Common myeloid progenitor, CD34-positive (primary cell): ENCODE results near the gene PREB.

ENCODE experiments used
- CTCF ChIA-PET: fragments of 350-600 bp; sonication (Branson Sonifier 250); formaldehyde crosslinking; loops from one replicate; lab custom pipeline; 2021; ENCODE audit warnings: antibody characterized with exemption; lab: Charles Lee
- POLR2A ChIA-PET: fragments of 350-600 bp; sonication (Branson Sonifier 250); formaldehyde crosslinking; loops from one replicate; lab custom pipeline; 2021; ENCODE audit warnings: antibody characterized with exemption; lab: Charles Lee
- DNase-seq, 3 donors: peaks; one replicate each; pipeline versions ENCODE4 v3.0.0 to v3.0.0-alpha.2; 2013
- H3K27ac ChIP-seq, 2 experiments: 1 replicate in 1 of 2; 2 replicates in 1 of 2; pipeline ENCODE4 v1.7.0; 2013; ENCODE audit warnings: inconsistent platforms in 2 of 2, low read length in 2 of 2, mild to moderate bottlenecking in 2 of 2, low read depth in 1 of 2, moderate library complexity in 1 of 2; ENCODE audit not compliant: severe bottlenecking in 2 of 2, insufficient read depth in 1 of 2, poor library complexity in 1 of 2
- H3K27me3 ChIP-seq, 5 experiments: replicated peaks in 2 of 5; 1 replicate in 3 of 5; 2 replicates in 2 of 5; pipeline versions ENCODE4 v1.6.1 to v1.7.0; 2013; ENCODE audit warnings: low read length in 4 of 5, mild to moderate bottlenecking in 2 of 5, moderate library complexity in 2 of 5, inconsistent platforms in 1 of 5; ENCODE audit not compliant: insufficient read depth in 5 of 5, control insufficient read depth in 4 of 5
- H3K36me3 ChIP-seq, 4 experiments: 1 replicate in 2 of 4; 2 replicates in 2 of 4; pipeline versions ENCODE4 v1.6.1 to v1.7.0; 2013; ENCODE audit warnings: low read length in 3 of 4, control low read depth in 1 of 4, mild to moderate bottlenecking in 1 of 4; ENCODE audit not compliant: control insufficient read depth in 4 of 4, insufficient read depth in 4 of 4
- H3K4me1 ChIP-seq, 4 experiments: 1 replicate in 3 of 4; 2 replicates in 1 of 4; pipeline versions ENCODE4 v1.6.1 to v1.7.1; 2013; ENCODE audit warnings: low read length in 3 of 4, mild to moderate bottlenecking in 3 of 4, control low read depth in 1 of 4, inconsistent platforms in 1 of 4, moderate library complexity in 1 of 4; ENCODE audit not compliant: control insufficient read depth in 4 of 4, insufficient read depth in 4 of 4; ENCODE audit errors: control extremely low read depth in 1 of 4
- H3K4me3 ChIP-seq, 7 experiments: 1 replicate in 4 of 7; 2 replicates in 3 of 7; pipeline versions ENCODE4 v1.5.1 to v1.7.0; 2013; ENCODE audit warnings: mild to moderate bottlenecking in 7 of 7, low read length in 6 of 7, moderate library complexity in 6 of 7, inconsistent platforms in 2 of 7, low read depth in 2 of 7, control low read depth in 1 of 7; ENCODE audit not compliant: insufficient read depth in 4 of 7, control insufficient read depth in 1 of 7; ENCODE audit errors: extremely low read depth in 1 of 7
- H3K9me3 ChIP-seq, 5 experiments: 1 replicate in 4 of 5; 2 replicates in 1 of 5; pipeline versions ENCODE4 v1.6.1 to v1.7.1; 2013; ENCODE audit warnings: low read length in 4 of 5, mild to moderate bottlenecking in 2 of 5, inconsistent platforms in 1 of 5, low read depth in 1 of 5, moderate library complexity in 1 of 5; ENCODE audit not compliant: control insufficient read depth in 4 of 5, insufficient read depth in 2 of 5; ENCODE audit errors: control extremely low read depth in 1 of 5
- WGBS: methylation state at CpG from one replicate; pipeline ENCODE4 v1.1.5; 2013; ENCODE audit not compliant: insufficient coverage; 5-methylcytosine and 5-hydroxymethylcytosine counted together

Gene PREB

GRCh38 chr2:27127883-27128667 is 6.4 kb downstream of the PREB start:
- H3K9me3 ChIP-seq: no peaks in the 10 kb centered on the region
- H3K4me3 ChIP-seq: no peak overlapping the region
- WGBS: 93% methylated on average over 7 of the region's 9 CpGs
- POLR2A ChIA-PET: no interaction called here
- H3K27ac ChIP-seq: no peak overlapping the region
- peaks cover 0 to 13% (median 11%) of the 10 kb centered on the region in 4 experiments for H3K4me1 ChIP-seq
- no peak for DNase-seq
- H3K36me3 ChIP-seq: peaks cover 2 to 39% (median 31%) of the 10 kb centered on the region in 4 experiments
- H3K27me3 ChIP-seq: peaks cover 0 to 2% (median 0%) of the 10 kb centered on the region in 5 experiments
- CTCF ChIA-PET: interaction anchor here (1.0 kb wide), 1 partner anchor 17 kb away, joined by 3 read pairs; no protein-coding TSS in a partner anchor

GRCh38 chr2:27126252-27126710 is 8.2 kb downstream of the PREB start:
- ChIA-PET CTCF (no interaction called here), POLR2A (interaction anchor here (0.6 kb wide), 1 partner anchor 29 kb away, joined by 3 read pairs; no protein-coding TSS in a partner anchor)
- Histone ChIP-seq H3K4me1 (peaks cover 0 to 19% (median 14%) of the 10 kb centered on the region in 4 experiments), H3K27me3 (peaks cover 0 to 9% (median 0%) of the 10 kb centered on the region in 5 experiments), H3K9me3 (no peaks in the 10 kb centered on the region), H3K36me3 (peaks cover 0 to 21% (median 15%) of the 10 kb centered on the region in 4 experiments), H3K27ac (no peak overlapping the region), H3K4me3 (no peak overlapping the region)
- 63% methylated on average over 3 of the region's 5 CpGs for WGBS
- DNase-seq: no peak

DNA sequence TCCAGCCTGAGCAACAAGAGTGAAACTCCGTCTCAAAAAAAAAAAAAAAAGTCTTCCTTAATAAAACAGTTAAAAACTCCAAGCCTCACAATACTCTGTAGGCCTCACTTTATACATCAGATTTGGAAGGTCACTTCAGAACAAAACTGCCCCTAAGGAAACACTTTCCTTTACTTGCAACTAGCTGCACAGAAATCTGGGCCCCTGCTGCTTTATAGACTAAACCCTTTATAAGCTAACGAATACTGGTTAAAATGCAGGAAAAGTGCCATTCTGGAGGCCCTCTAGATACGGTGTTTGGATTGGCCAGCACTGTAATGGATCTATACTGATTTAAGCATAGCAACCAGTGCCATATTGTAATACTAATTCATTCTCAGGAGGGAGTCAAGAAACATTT is 9.3 kb downstream of the PREB start:
- Histone ChIP-seq H3K9me3 (no peaks in the 10 kb centered on the region), H3K4me1 (peaks cover 0 to 19% (median 14%) of the 10 kb centered on the region in 4 experiments), H3K27me3 (peaks cover 0 to 12% (median 0%) of the 10 kb centered on the region in 5 experiments), H3K27ac (no peak overlapping the region), H3K4me3 (no peak overlapping the region), H3K36me3 (peaks cover 0 to 9% (median 6%) of the 10 kb centered on the region in 4 experiments)
- ChIA-PET CTCF (interaction anchor here (2.6 to 3.0 kb wide), 2 partner anchors 8 to 23 kb away, joined by 8 to 31 read pairs; partner anchors contain the start of gene PREB), POLR2A (no interaction called here)
- WGBS: 100% methylated on average over 1 of the region's 3 CpGs
- no peak for DNase-seq

GRCh38 chr2:27123302-27124150 is 10.9 kb downstream of the PREB start, which contains the start of gene ABHD1:
Gene ABHD1, plus strand, starts transcription at chr2:27123815. Its CDS starts 134 bp downstream, at chr2:27123949.
- CTCF ChIA-PET: interaction anchor here (0.7 to 3.0 kb wide), 14 partner anchors 10 to 75 kb away, joined by 3 to 31 read pairs (median 4); partner anchors contain the start of gene PREB
- peak within 1 kb of the TSS; percentile 59 to 86 (median 74) for H3K4me3 ChIP-seq
- POLR2A ChIA-PET: interaction anchor here (1.8 kb wide), 1 partner anchor 10 kb away, joined by 8 read pairs; the partner anchor contains the start of gene PREB
- H3K4me1 ChIP-seq: peaks cover 0 to 26% (median 21%) of the 10 kb centered on the region in 4 experiments
- H3K27ac ChIP-seq: no peak within 1 kb of the TSS
- H3K36me3 ChIP-seq: no peaks in the 10 kb centered on the region
- peak; percentile 52 to 79 (median 66) for DNase-seq
- H3K27me3 ChIP-seq: peaks cover 0 to 20% (median 0%) of the 10 kb centered on the region in 5 experiments
- WGBS: 12% methylated on average over 32 of the region's 47 CpGs
- no peaks in the 10 kb centered on the region for H3K9me3 ChIP-seq

GRCh38 chr2:27122791-27123190 is 11.6 kb downstream of the PREB start:
- no peaks in the 10 kb centered on the region for H3K9me3 ChIP-seq
- H3K27me3 ChIP-seq: peaks cover 0 to 23% (median 0%) of the 10 kb centered on the region in 5 experiments
- ChIA-PET CTCF (interaction anchor here (0.8 to 3.0 kb wide), 10 partner anchors 9 to 75 kb away, joined by 3 to 31 read pairs (median 4); partner anchors contain the start of gene PREB), POLR2A (interaction anchor here (1.8 kb wide), 1 partner anchor 11 kb away, joined by 8 read pairs; the partner anchor contains the start of gene PREB)
- H3K27ac ChIP-seq: no peak overlapping the region
- WGBS: 97% methylated on average over 7 of the region's 7 CpGs
- H3K36me3 ChIP-seq: no peaks in the 10 kb centered on the region
- peak overlapping the region in 5 of 7 experiments; percentile 59 to 86 (median 82) for H3K4me3 ChIP-seq
- no peak for DNase-seq
- peaks cover 0 to 33% (median 25%) of the 10 kb centered on the region in 4 experiments for H3K4me1 ChIP-seq

DNA sequence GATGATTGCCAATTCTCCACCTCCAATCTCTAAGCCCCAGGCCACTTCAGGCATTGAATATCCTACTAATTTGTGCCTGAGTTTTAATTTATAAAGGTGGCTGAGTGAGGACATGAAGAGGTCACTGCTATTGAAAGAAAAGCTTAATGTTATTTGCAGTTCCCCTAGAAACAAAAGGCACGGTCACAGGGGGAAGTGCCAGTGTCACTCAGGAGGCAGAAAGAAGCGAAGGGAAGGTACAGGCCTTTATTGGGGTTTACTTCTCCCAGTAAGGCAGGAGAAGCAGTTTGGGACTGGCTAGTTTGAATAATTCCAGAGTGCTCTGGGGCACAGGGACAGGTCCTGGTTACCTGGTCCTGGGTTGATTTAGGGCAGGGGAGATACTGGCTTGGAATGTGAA is 12.5 kb downstream of the PREB start:
- H3K4me3 ChIP-seq: no peak overlapping the region
- POLR2A ChIA-PET: no interaction called here
- peaks cover 0 to 24% (median 0%) of the 10 kb centered on the region in 5 experiments for H3K27me3 ChIP-seq
- no peaks in the 10 kb centered on the region for H3K36me3 ChIP-seq
- peaks cover 0 to 33% (median 25%) of the 10 kb centered on the region in 4 experiments for H3K4me1 ChIP-seq
- H3K27ac ChIP-seq: no peak overlapping the region
- CTCF ChIA-PET: no interaction called here
- no CpG with 5 or more reads among the region's 2 CpGs for WGBS
- peak in 2 of 3 donors; percentile 26 to 37 for DNase-seq
- H3K9me3 ChIP-seq: no peaks in the 10 kb centered on the region
